H1 (cell line): Measurements from ENCODE around the gene FAR2. TPM values are rescaled to one million over a fixed set of nuclear protein-coding genes. Genes with fewer than 3 reads are reported as not detected.

Experiments used
- CTCF ChIA-PET: fragments of 300-600 bp; sonication (Branson Sonifier 250); formaldehyde crosslinking; loops from one replicate; lab custom pipeline; 2021; ENCODE audit not compliant: partially characterized antibody; lab: Charles Lee
- POLR2A ChIA-PET: fragments of 300-600 bp; sonication (Branson Sonifier 250); formaldehyde crosslinking; loops from one replicate; lab custom pipeline; 2021; ENCODE audit warnings: inconsistent platforms; ENCODE audit not compliant: partially characterized antibody; lab: Charles Lee
- DNase-seq, 2 experiments: peaks; one replicate each; pipeline versions ENCODE4 v3.0.0 to v3.0.0-alpha.2; 2010 to 2022; ENCODE audit warnings: low spot score in 2 of 2, low read depth in 1 of 2, mixed read lengths in 1 of 2
- FAIRE-seq: peaks from 2 replicates; lab custom pipeline; 2011; peaks lifted over from hg19 to GRCh38; lab: Jason Lieb, UNC
- H2AFZ ChIP-seq: 2 replicates; pipeline ENCODE4 v1.8.1; 2012; ENCODE audit warnings: low read length, inconsistent platforms
- H2AK5ac ChIP-seq: 2 replicates; pipeline ENCODE4 v1.6.1; 2013; ENCODE audit warnings: low read depth, low read length
- H2BK120ac ChIP-seq: replicated peaks from 2 replicates; pipeline ENCODE3; 2013; ENCODE audit warnings: low read depth, low read length, inconsistent platforms
- H2BK12ac ChIP-seq: 2 replicates; pipeline ENCODE4 v1.6.1; 2013; ENCODE audit warnings: low read depth, low read length
- H2BK15ac ChIP-seq: 2 replicates; pipeline ENCODE4 v1.6.1; 2013; ENCODE audit warnings: low read length
- H2BK20ac ChIP-seq: 2 replicates; pipeline ENCODE4 v1.6.1; 2013; ENCODE audit warnings: low read length
- H2BK5ac ChIP-seq: 2 replicates; pipeline ENCODE4 v1.6.1; 2013; ENCODE audit warnings: low read depth, low read length
- H3K14ac ChIP-seq: 2 replicates; pipeline ENCODE4 v1.6.1; 2013; ENCODE audit warnings: inconsistent platforms; ENCODE audit not compliant: insufficient read length
- H3K18ac ChIP-seq: 2 replicates; pipeline ENCODE4 v1.6.1; 2013; ENCODE audit warnings: low read length; ENCODE audit errors: extremely low read depth
- H3K23ac ChIP-seq: 2 replicates; pipeline ENCODE4 v1.6.1; 2013; ENCODE audit warnings: inconsistent platforms; ENCODE audit not compliant: insufficient read length
- H3K23me2 ChIP-seq: 2 replicates; pipeline ENCODE4 v1.6.1; 2013; ENCODE audit warnings: low read depth, low read length
- H3K27ac ChIP-seq: 2 replicates; pipeline ENCODE4 v1.6.1; 2011; ENCODE audit warnings: low read depth, low read length, inconsistent platforms
- H3K27me3 ChIP-seq, 4 experiments: replicated peaks in 1 of 4; 1 replicate in 1 of 4; 2 replicates in 3 of 4; pipeline versions ENCODE4 v1.6.1 to v1.8.1; 2011 to 2013; ENCODE audit warnings: low read length in 3 of 4, mild to moderate bottlenecking in 3 of 4, inconsistent platforms in 2 of 4, mixed read lengths in 2 of 4, moderate library complexity in 1 of 4; ENCODE audit not compliant: control insufficient read depth in 3 of 4, insufficient read depth in 3 of 4; ENCODE audit errors: extremely low read depth in 1 of 4
- H3K36me3 ChIP-seq, 4 experiments: 2 replicates each; pipeline versions ENCODE4 v1.6.1 to v1.8.1; 2011 to 2013; ENCODE audit warnings: mild to moderate bottlenecking in 4 of 4, low read length in 3 of 4, moderate library complexity in 2 of 4, control low read depth in 1 of 4, inconsistent platforms in 1 of 4; ENCODE audit not compliant: insufficient read depth in 4 of 4, control insufficient read depth in 2 of 4
- H3K4ac ChIP-seq: replicated peaks from 2 replicates; pipeline ENCODE3; 2013; ENCODE audit warnings: low read length, low read depth, mixed read lengths, inconsistent platforms; ENCODE audit not compliant: insufficient read length
- H3K4me1 ChIP-seq, 4 experiments: replicated peaks in 1 of 4; 1 replicate in 1 of 4; 2 replicates in 3 of 4; pipeline versions ENCODE4 v1.6.1 to v1.8.1; 2011 to 2013; ENCODE audit warnings: low read length in 3 of 4, inconsistent platforms in 2 of 4, mixed read lengths in 1 of 4; ENCODE audit not compliant: insufficient read depth in 4 of 4, control insufficient read depth in 3 of 4
- H3K4me2 ChIP-seq, 2 experiments: 2 replicates each; pipeline versions ENCODE4 v1.6.1 to v1.8.1; 2011 to 2013; ENCODE audit warnings: low read depth in 2 of 2, low read length in 2 of 2, control low read depth in 1 of 2, inconsistent platforms in 1 of 2, mild to moderate bottlenecking in 1 of 2; ENCODE audit not compliant: insufficient read depth in 1 of 2
- H3K4me3 ChIP-seq, 4 experiments: fragments of 200-600, 300-600 bp in 1 of 4; sonication (generic), shearing (Covaris generic), sonication (Bioruptor Twin) in 1 of 4; 2 replicates each; pipeline versions ENCODE4 v1.5.1 to v1.8.1; 2011 to 2016; ENCODE audit warnings: low read length in 4 of 4, low read depth in 3 of 4, control low read depth in 2 of 4, inconsistent platforms in 2 of 4, mild to moderate bottlenecking in 2 of 4, mixed read lengths in 1 of 4, moderate library complexity in 1 of 4; ENCODE audit not compliant: insufficient read depth in 2 of 4; ENCODE audit errors: extremely low read depth in 1 of 4
- H3K56ac ChIP-seq: replicated peaks from 2 replicates; pipeline ENCODE3; 2013; ENCODE audit warnings: low read depth, mild to moderate bottlenecking, mixed read lengths, low read length, inconsistent platforms; ENCODE audit not compliant: insufficient read length
- H3K79me1 ChIP-seq: 2 replicates; pipeline ENCODE4 v1.6.1; 2013; ENCODE audit warnings: low read depth, low read length, control low read depth
- H3K79me2 ChIP-seq, 2 experiments: 2 replicates each; pipeline versions ENCODE4 v1.6.1 to v1.8.1; 2012 to 2013; ENCODE audit warnings: low read length in 2 of 2, mild to moderate bottlenecking in 2 of 2, inconsistent platforms in 1 of 2; ENCODE audit not compliant: insufficient read depth in 2 of 2, control insufficient read depth in 1 of 2
- H3K9ac ChIP-seq, 4 experiments: replicated peaks in 1 of 4; 1 replicate in 1 of 4; 2 replicates in 3 of 4; pipeline versions ENCODE4 v1.6.1 to v1.8.1; 2011 to 2013; ENCODE audit warnings: low read depth in 3 of 4, low read length in 3 of 4, control low read depth in 2 of 4, mild to moderate bottlenecking in 2 of 4, moderate library complexity in 2 of 4, inconsistent platforms in 1 of 4; ENCODE audit errors: extremely low read depth in 1 of 4
- H3K9me3 ChIP-seq, 2 experiments: 2 replicates each; pipeline versions ENCODE4 v1.6.1 to v1.8.1; 2012 to 2013; ENCODE audit warnings: mild to moderate bottlenecking in 2 of 2, moderate library complexity in 2 of 2, control low read depth in 1 of 2, inconsistent platforms in 1 of 2, low read depth in 1 of 2, low read length in 1 of 2, mixed read lengths in 1 of 2; ENCODE audit not compliant: insufficient read depth in 2 of 2
- H4K20me1 ChIP-seq, 2 experiments: replicated peaks in 1 of 2; 2 replicates each; pipeline versions ENCODE3 to v1.8.1; 2011 to 2013; ENCODE audit warnings: inconsistent platforms in 2 of 2, low read length in 2 of 2, mild to moderate bottlenecking in 1 of 2; ENCODE audit not compliant: insufficient read depth in 2 of 2, control insufficient read depth in 1 of 2
- H4K5ac ChIP-seq: 2 replicates; pipeline ENCODE4 v1.6.1; 2013; ENCODE audit warnings: low read length, low read depth, mixed read lengths, inconsistent platforms; ENCODE audit not compliant: insufficient read length
- H4K8ac ChIP-seq: 2 replicates; pipeline ENCODE4 v1.8.0; 2013; ENCODE audit warnings: mild to moderate bottlenecking, moderate library complexity, low read length, inconsistent platforms; ENCODE audit not compliant: insufficient read depth; ENCODE audit errors: extremely low read depth
- H4K91ac ChIP-seq: replicated peaks from 2 replicates; pipeline ENCODE3; 2013; ENCODE audit warnings: low read length, mixed read lengths, inconsistent platforms; ENCODE audit not compliant: insufficient read length
- ATF3 ChIP-seq: IDR thresholded peaks from 2 replicates; pipeline ENCODE4 v1.6.1; 2011; ENCODE audit warnings: low read depth, mild to moderate bottlenecking, low read length; ENCODE audit not compliant: insufficient read depth
- CHD2 ChIP-seq: IDR thresholded peaks from 2 replicates; pipeline ENCODE4 v1.6.1; 2012; ENCODE audit warnings: low read length, improper control_type of control experiment
- EP300 ChIP-seq, 2 experiments: IDR thresholded peaks; 1 replicate in 1 of 2; 2 replicates in 1 of 2; pipeline ENCODE4 v1.6.1; 2011 to 2012; ENCODE audit warnings: low read depth in 2 of 2, low read length in 2 of 2, mild to moderate bottlenecking in 2 of 2, borderline replicate concordance in 1 of 2, inconsistent platforms in 1 of 2, moderate library complexity in 1 of 2
- EZH2 ChIP-seq: fragments of 200-600 bp; sonication (generic); IDR thresholded peaks from 2 replicates; pipeline ENCODE4 v1.7.1; 2012; ENCODE audit warnings: low read depth, mild to moderate bottlenecking, moderate library complexity, low read length, inconsistent platforms; ENCODE audit not compliant: severe bottlenecking
- KDM1A ChIP-seq: fragments of 200-600, 300-600 bp; sonication (generic); IDR thresholded peaks from 2 replicates; pipeline ENCODE4 v1.7.1; 2016; ENCODE audit warnings: mild to moderate bottlenecking, low read length, borderline replicate concordance
- MAFK ChIP-seq: IDR thresholded peaks from 2 replicates; pipeline ENCODE4 v1.6.1; 2012; ENCODE audit warnings: low read depth, mild to moderate bottlenecking, improper control_type of control experiment, low read length
- POLR2AphosphoS5 ChIP-seq: IDR thresholded peaks from 2 replicates; pipeline ENCODE4 v1.6.1; 2011; ENCODE audit warnings: low read depth, low read length
- SIX5 ChIP-seq: IDR thresholded peaks from 2 replicates; pipeline ENCODE4 v1.6.1; 2011; ENCODE audit warnings: mild to moderate bottlenecking, low read depth, low read length
- SP2 ChIP-seq: IDR thresholded peaks from 2 replicates; pipeline ENCODE4 v1.6.1; 2012; ENCODE audit warnings: mild to moderate bottlenecking, low read length, inconsistent platforms
- SRF ChIP-seq: IDR thresholded peaks from 2 replicates; pipeline ENCODE4 v1.6.1; 2011; ENCODE audit warnings: mild to moderate bottlenecking, low read depth, low read length, moderate library complexity
- SUZ12 ChIP-seq: fragments of 200-600 bp; sonication (generic); IDR thresholded peaks from 2 replicates; pipeline ENCODE4 v1.6.1; 2012; ENCODE audit warnings: mild to moderate bottlenecking, inconsistent platforms, low read length, moderate library complexity, mixed read lengths
- TCF12 ChIP-seq: IDR thresholded peaks from 2 replicates; pipeline ENCODE4 v1.6.1; 2011; ENCODE audit warnings: low read depth, mild to moderate bottlenecking, low read length
- ZNF274 ChIP-seq: IDR thresholded peaks from 2 replicates; pipeline ENCODE4 v1.7.0; 2012; ENCODE audit warnings: low read length, borderline replicate concordance; ENCODE audit errors: extremely low read depth
- WGBS, 2 experiments: shearing (Covaris generic) in 1 of 2; methylation state at CpG; one replicate each; pipeline versions ENCODE4 v1.1.6 to v1.1.7; 2013 to 2015; ENCODE audit warnings: low lambda C conversion rate in 2 of 2, mixed read lengths in 2 of 2, inconsistent platforms in 1 of 2, low coverage in 1 of 2, missing lambda C conversion rate in 1 of 2; ENCODE audit not compliant: insufficient replicate concordance in 2 of 2, insufficient coverage in 1 of 2, insufficient read length in 1 of 2; ENCODE audit errors: extremely low coverage in 1 of 2, missing lambda C conversion rate in 1 of 2; 5-methylcytosine and 5-hydroxymethylcytosine counted together
- polyA plus RNA-seq, 7 experiments: library from polyadenylated mRNA; depleted of rRNA in 3 of 7; stranded (reverse) in 5 of 7; unstranded in 2 of 7; fragments of >200 nt in 5 of 7; fragments of 200-250 nt in 2 of 7; gene quantifications; 1 replicate in 5 of 7; 2 replicates in 1 of 7; 4 replicates in 1 of 7; pipeline versions ENCODE4 v1.2.1 to v1.2.3, GENCODE V29; 2011 to 2013; ENCODE audit warnings: missing spikeins in 2 of 7, mixed read lengths in 2 of 7
- total RNA-seq: library from RNA; stranded (reverse); fragmentation: NEBNext Ultra II Directional; extraction: Animal tissue kit (Norgen Biotek cat#: 25700); gene quantifications from 2 replicates; pipeline ENCODE4 v1.2.1, GENCODE V29; 2021

Gene FAR2
- total and polyA plus RNA-seq, 2 of the 8 experiments (the other 6 are each of a cell fraction or from before 2014, with no cell fraction given): 24.0 to 24.1 TPM

GRCh38 chr12:29282031-29282816 is 133.1 kb downstream of the FAR2 start:
- H3K14ac ChIP-seq: no peak overlapping the region
- ChIA-PET POLR2A (no interaction called here), CTCF (no interaction called here)
- TF ChIP-seq ZNF274: no peak
- TF ChIP-seq CHD2: no peak
- no peak for TF ChIP-seq SP2
- TF ChIP-seq SIX5: no peak
- TF ChIP-seq SUZ12: no peak
- no peak for TF ChIP-seq MAFK
- TF ChIP-seq POLR2AphosphoS5: no peak
- no peak for TF ChIP-seq ATF3
- no peak for TF ChIP-seq SRF
- no peak for TF ChIP-seq TCF12
- no peak for TF ChIP-seq EZH2
- TF ChIP-seq KDM1A: no peak
- TF ChIP-seq EP300 (IDR thresholded peaks at IDR 0.05; ENCODE audit: borderline replicate concordance in 1 of 2, low read depth in 2 of 2, low read length in 2 of 2): no peak

More at GRCh38 chr12:29282031-29282816, 133.1 kb downstream of the FAR2 start:
- Histone ChIP-seq H2BK15ac (no peak overlapping the region), H2BK20ac (no peak overlapping the region), H3K4me3 (no peak overlapping the region), H2BK120ac (no peak overlapping the region), H2BK5ac (no peak overlapping the region), H3K23ac (no peak overlapping the region), H3K79me2 (no peaks in the 10 kb centered on the region), H2AFZ (no peak overlapping the region), H3K56ac (no peak overlapping the region), H3K27ac (no peak overlapping the region), H3K4ac (no peak overlapping the region), H4K20me1 (no peaks in the 10 kb centered on the region), H4K91ac (no peak overlapping the region), H3K4me1 (no peaks in the 10 kb centered on the region), H3K79me1 (no peaks in the 10 kb centered on the region), H3K9me3 (no peaks in the 10 kb centered on the region), H2BK12ac (no peak overlapping the region), H3K36me3 (no peaks in the 10 kb centered on the region), H3K23me2 (no peaks in the 10 kb centered on the region), H2AK5ac (no peak overlapping the region), H4K8ac (no peak overlapping the region), H3K9ac (no peak overlapping the region), H3K4me2 (no peak overlapping the region), H3K18ac (no peak overlapping the region), H3K27me3 (no peaks in the 10 kb centered on the region), H4K5ac (no peak overlapping the region)
- 80% methylated on average over 2 of the region's 2 CpGs; no CpG with 5 or more reads in 1 of the 2 experiments for WGBS, 2 experiments
- DNase-seq (no peak), FAIRE-seq (no peak)
